Endodermal cell (in vitro differentiated cells): ENCODE data around the gene SFN. TPM values are rescaled to one million over a fixed set of nuclear protein-coding genes. Genes with fewer than 3 reads are reported as not detected.
A peak's percentile ranks its signal among the peaks of the same experiment; 100 is the strongest.

Experiments used
- DNase-seq: peaks from one replicate; pipeline ENCODE4 v3.0.0-alpha.2; 2017
- H3K27ac ChIP-seq: 2 replicates; pipeline ENCODE4 v1.5.1; 2013; ENCODE audit warnings: mild to moderate bottlenecking, low read depth, low read length, moderate library complexity
- H3K27me3 ChIP-seq: 2 replicates; pipeline ENCODE4 v1.6.1; 2013; ENCODE audit warnings: mild to moderate bottlenecking, low read length, moderate library complexity; ENCODE audit not compliant: insufficient read depth, control insufficient read depth, poor library complexity, severe bottlenecking
- H3K36me3 ChIP-seq: 2 replicates; pipeline ENCODE4 v1.7.0; 2013; ENCODE audit warnings: mild to moderate bottlenecking, low read length, moderate library complexity; ENCODE audit not compliant: control insufficient read depth, insufficient read depth
- H3K4me1 ChIP-seq: one replicate; pipeline ENCODE4 v1.7.0; 2013; ENCODE audit warnings: low read length; ENCODE audit not compliant: control insufficient read depth, insufficient read depth
- H3K4me3 ChIP-seq: 2 replicates; pipeline ENCODE4 v1.5.1; 2013; ENCODE audit warnings: mild to moderate bottlenecking, low read length, moderate library complexity
- H3K9ac ChIP-seq: 2 replicates; pipeline ENCODE4 v1.6.1; 2013; ENCODE audit warnings: mild to moderate bottlenecking, low read length, moderate library complexity; ENCODE audit not compliant: poor library complexity, severe bottlenecking; ENCODE audit errors: extremely low read depth
- H3K9me3 ChIP-seq: 2 replicates; pipeline ENCODE4 v1.6.1; 2013; ENCODE audit warnings: mild to moderate bottlenecking, low read length, moderate library complexity; ENCODE audit not compliant: control insufficient read depth
- H3K27ac Mint-ChIP-seq: 2 replicates; pipeline ENCODE4 v1.8.0; 2020; ENCODE audit warnings: mixed read lengths
- H3K27me3 Mint-ChIP-seq: 2 replicates; pipeline ENCODE4 v1.8.0; 2021; ENCODE audit warnings: mild to moderate bottlenecking, mixed read lengths; ENCODE audit not compliant: insufficient read depth
- H3K36me3 Mint-ChIP-seq: 2 replicates; pipeline ENCODE4 v1.8.0; 2020; ENCODE audit warnings: low read depth, mixed read lengths
- H3K4me1 Mint-ChIP-seq: 2 replicates; pipeline ENCODE4 v1.8.0; 2020; ENCODE audit warnings: mixed read lengths
- H3K4me3 Mint-ChIP-seq: 2 replicates; pipeline ENCODE4 v1.8.0; 2020; ENCODE audit warnings: mild to moderate bottlenecking, moderate library complexity, mixed read lengths
- H3K9me3 Mint-ChIP-seq: 2 replicates; pipeline ENCODE4 v1.8.0; 2020; ENCODE audit warnings: mild to moderate bottlenecking, mixed read lengths
- CTCF ChIP-seq: fragments of 200-600 bp; sonication (generic); conservative IDR thresholded peaks from 2 replicates; pipeline ENCODE4 v1.5.0; 2021; ENCODE audit warnings: antibody characterized with exemption, mild to moderate bottlenecking
- WGBS, 2 experiments: methylation state at CpG; one replicate each; pipeline versions ENCODE4 v1.1.5 to v1.1.7; 2013; ENCODE audit warnings: missing lambda C conversion rate in 2 of 2, mixed read lengths in 1 of 2; ENCODE audit not compliant: insufficient coverage in 1 of 2, insufficient read length in 1 of 2; 5-methylcytosine and 5-hydroxymethylcytosine counted together
- total RNA-seq, 2 donors: library from RNA; stranded (reverse); fragmentation: NEBNext Ultra II Directional in 1 of 2; extraction: Animal tissue kit (Norgen Biotek cat#: 25700) in 1 of 2; gene quantifications; 2 replicates in 1 of 2; 3 replicates in 1 of 2; pipeline ENCODE4 v1.2.1, GENCODE V29; 2021

SFN gene
- total RNA-seq, 2 donors from 2014 or later, result 1.5 to 2.6 TPM

- Mint-ChIP-seq H3K36me3 (peaks cover 37% of the 10 kb centered on the region), H3K4me1 (peaks cover 12% of the 10 kb centered on the region), H3K27me3 (no peaks in the 10 kb centered on the region), H3K4me3 (no peak overlapping the region), H3K27ac (peak overlapping the region; percentile 72), H3K9me3 (no peaks in the 10 kb centered on the region)
- H3K9ac ChIP-seq, result no peak overlapping the region
- no peak overlapping the region for H3K4me3 ChIP-seq
- TF ChIP-seq CTCF, result no peak
- H3K4me1 ChIP-seq, result no peaks in the 10 kb centered on the region
- WGBS, 2 experiments, result 93 to 100% methylated on average over 3 to 4 of the region's 4 CpGs
- DNase-seq, result no peak
- no peaks in the 10 kb centered on the region for H3K27me3 ChIP-seq
- H3K27ac ChIP-seq, result no peak overlapping the region
- H3K36me3 ChIP-seq, result peaks cover 36% of the 10 kb centered on the region
- no peaks in the 10 kb centered on the region for H3K9me3 ChIP-seq
These were observed 7.3 kb upstream of the SFN start for GRCh38 chr1:26855636-26856035.

- Mint-ChIP-seq H3K36me3 (peaks cover 32% of the 10 kb centered on the region), H3K4me3 (no peak overlapping the region), H3K27me3 (no peaks in the 10 kb centered on the region), H3K4me1 (peaks cover 12% of the 10 kb centered on the region), H3K27ac (no peak overlapping the region), H3K9me3 (no peaks in the 10 kb centered on the region)
- TF ChIP-seq CTCF, result no peak
- no peak overlapping the region for H3K4me3 ChIP-seq
- H3K27ac ChIP-seq, result no peak overlapping the region
- H3K4me1 ChIP-seq, result no peaks in the 10 kb centered on the region
- H3K27me3 ChIP-seq, result no peaks in the 10 kb centered on the region
- WGBS, 2 experiments, result 91% methylated on average over 9 of the region's 11 CpGs; no CpG with 5 or more reads in 1 of the 2 experiments
- no peaks in the 10 kb centered on the region for H3K9me3 ChIP-seq
- no peak for DNase-seq
- H3K9ac ChIP-seq, result no peak overlapping the region
- H3K36me3 ChIP-seq, result peaks cover 33% of the 10 kb centered on the region
These were observed 6.8 kb upstream of the SFN start for GRCh38 chr1:26856181-26856580.

GRCh38 chr1:26856604-26857469, 6.1 kb upstream of the SFN start:
- H3K27me3 ChIP-seq, result no peaks in the 10 kb centered on the region
- Mint-ChIP-seq H3K4me1 (peaks cover 12% of the 10 kb centered on the region), H3K4me3 (no peak overlapping the region), H3K27me3 (no peaks in the 10 kb centered on the region), H3K9me3 (no peaks in the 10 kb centered on the region), H3K27ac (no peak overlapping the region), H3K36me3 (peaks cover 26% of the 10 kb centered on the region)
- no peak overlapping the region for H3K4me3 ChIP-seq
- no peak overlapping the region for H3K27ac ChIP-seq
- DNase-seq, result peak; percentile 87
- H3K9ac ChIP-seq, result no peak overlapping the region
- peaks cover 26% of the 10 kb centered on the region for H3K36me3 ChIP-seq
- 85 to 86% methylated on average over 12 to 20 of the region's 21 CpGs for WGBS, 2 experiments
- H3K9me3 ChIP-seq, result no peaks in the 10 kb centered on the region
- TF ChIP-seq CTCF, result peak; percentile 44
- H3K4me1 ChIP-seq, result no peaks in the 10 kb centered on the region
